Neuron (in vitro differentiated cells): ENCODE measurements around the gene REPIN1.

ENCODE experiments used
- H2AFZ ChIP-seq: one replicate; pipeline ENCODE4 v1.6.1; 2013; ENCODE audit warnings: low read depth, mild to moderate bottlenecking, inconsistent platforms, low read length, moderate library complexity
- H3K27me3 ChIP-seq: one replicate; pipeline ENCODE4 v1.6.1; 2013; ENCODE audit warnings: low read length; ENCODE audit not compliant: insufficient read depth
- H3K36me3 ChIP-seq: one replicate; pipeline ENCODE4 v1.6.1; 2013; ENCODE audit warnings: low read length; ENCODE audit not compliant: insufficient read depth
- H3K4me1 ChIP-seq: one replicate; pipeline ENCODE4 v1.6.1; 2013; ENCODE audit warnings: low read length; ENCODE audit not compliant: insufficient read depth
- H3K4me3 ChIP-seq: 2 replicates; pipeline ENCODE4 v1.5.1; 2013; ENCODE audit warnings: mild to moderate bottlenecking, low read length, moderate library complexity
- H3K9me3 ChIP-seq: one replicate; pipeline ENCODE4 v1.6.1; 2013; ENCODE audit warnings: low read length

Gene REPIN1

DNA sequence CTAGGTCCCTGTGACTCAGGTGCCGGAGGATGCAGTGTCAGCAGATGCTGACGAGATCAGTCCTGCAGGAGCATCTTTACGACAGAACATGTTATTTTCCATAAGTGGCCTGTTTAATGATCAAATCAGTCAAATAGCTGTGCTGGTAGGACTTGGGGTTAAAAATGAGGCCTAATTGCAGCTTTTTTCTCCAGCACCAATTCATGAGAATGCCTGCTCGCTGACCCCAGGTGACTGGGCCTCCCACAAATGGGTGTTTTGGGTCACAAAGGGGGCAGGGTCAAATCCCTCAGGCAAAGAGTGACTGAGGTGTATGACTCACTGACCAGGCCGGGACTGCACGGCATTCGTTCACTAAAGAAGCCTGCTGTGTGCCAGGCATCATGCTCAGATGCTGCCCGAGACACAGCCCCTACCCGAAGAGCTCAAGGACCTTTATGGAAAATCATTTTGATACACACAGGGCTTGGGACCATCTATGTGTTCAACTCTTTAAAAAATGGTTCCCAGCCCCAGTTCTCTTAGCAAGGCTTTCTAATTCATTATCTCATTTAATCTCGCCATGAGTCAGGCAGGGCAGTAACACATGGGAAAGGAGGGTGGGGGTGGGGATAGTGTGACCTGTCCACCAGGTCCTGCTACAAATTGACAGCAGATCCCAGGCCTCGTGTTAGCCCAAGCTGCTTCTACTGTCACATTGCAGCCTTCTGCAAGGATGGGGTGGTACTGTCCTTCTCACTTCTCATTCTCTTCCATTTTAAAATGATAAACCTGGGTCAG is 31.6 kb downstream of the REPIN1 start:
- Histone ChIP-seq H3K9me3 (no peaks in the 10 kb centered on the region), H3K36me3 (peaks cover 23% of the 10 kb centered on the region), H2AFZ (no peak overlapping the region), H3K4me1 (peaks cover 59% of the 10 kb centered on the region), H3K27me3 (no peaks in the 10 kb centered on the region), H3K4me3 (no peak overlapping the region)

- H3K4me3 ChIP-seq, result no peak overlapping the region
These were observed 32.3 kb downstream of the REPIN1 start for GRCh38 chr7:150400788-150401423.

GRCh38 chr7:150401424-150401790 is 32.8 kb downstream of the REPIN1 start:
- H3K4me1 ChIP-seq, result peaks cover 65% of the 10 kb centered on the region

More at GRCh38 chr7:150400788-150401423, 32.3 kb downstream of the REPIN1 start:
- Histone ChIP-seq H2AFZ (no peak overlapping the region), H3K9me3 (no peaks in the 10 kb centered on the region), H3K4me1 (peaks cover 60% of the 10 kb centered on the region), H3K36me3 (peaks cover 19% of the 10 kb centered on the region), H3K27me3 (no peaks in the 10 kb centered on the region)

DNA sequence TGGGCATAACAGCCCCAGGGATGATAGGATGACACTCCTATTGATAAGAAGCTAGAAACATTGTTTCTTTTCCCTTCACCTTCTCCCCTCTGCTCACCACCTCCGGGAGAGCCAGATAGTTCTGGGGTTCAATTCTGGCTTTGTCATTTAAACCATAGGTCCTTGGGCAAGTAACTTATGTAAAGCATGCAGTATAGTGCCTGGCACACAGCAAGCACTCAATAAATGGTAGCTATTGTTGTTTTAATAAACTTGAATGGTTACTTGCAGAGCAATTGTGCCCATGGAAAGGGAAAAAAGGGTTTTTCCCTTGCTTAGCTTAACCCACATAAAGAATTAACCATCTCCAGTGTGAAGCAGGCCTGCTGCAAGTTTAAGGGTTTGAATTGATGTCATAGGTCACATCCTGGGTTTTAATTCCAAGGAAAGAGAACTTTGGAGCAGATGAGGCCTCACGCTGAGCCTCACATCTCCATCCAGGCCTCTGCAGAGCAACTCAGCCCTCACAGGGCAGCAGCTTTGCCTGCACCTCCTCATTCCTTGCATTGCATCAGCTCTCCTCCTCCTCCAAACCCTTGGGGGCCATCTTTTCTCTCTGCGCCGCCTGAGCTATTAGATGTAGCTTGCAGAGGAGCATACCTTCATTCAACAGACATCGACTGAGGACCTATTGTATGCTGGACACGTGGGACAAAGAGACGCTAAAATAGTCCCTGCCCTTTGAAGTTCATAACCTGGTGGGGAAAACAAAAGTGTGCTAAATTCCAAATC is 33.4 kb downstream of the REPIN1 start:
- Histone ChIP-seq H3K4me3 (no peak overlapping the region), H3K9me3 (no peaks in the 10 kb centered on the region), H3K27me3 (no peaks in the 10 kb centered on the region), H2AFZ (no peak overlapping the region), H3K4me1 (peaks cover 66% of the 10 kb centered on the region), H3K36me3 (peaks cover 9% of the 10 kb centered on the region)

More at GRCh38 chr7:150401424-150401790, 32.8 kb downstream of the REPIN1 start:
- Histone ChIP-seq H3K36me3 (peaks cover 14% of the 10 kb centered on the region), H3K4me3 (no peak overlapping the region), H3K9me3 (no peaks in the 10 kb centered on the region), H2AFZ (no peak overlapping the region), H3K27me3 (no peaks in the 10 kb centered on the region)

- Histone ChIP-seq H3K4me1 (peaks cover 66% of the 10 kb centered on the region), H3K4me3 (no peak overlapping the region), H3K36me3 (peaks cover 8% of the 10 kb centered on the region), H3K27me3 (no peaks in the 10 kb centered on the region), H3K9me3 (no peaks in the 10 kb centered on the region), H2AFZ (no peak overlapping the region)
These were observed 34.2 kb downstream of the REPIN1 start for GRCh38 chr7:150402671-150403321.

DNA sequence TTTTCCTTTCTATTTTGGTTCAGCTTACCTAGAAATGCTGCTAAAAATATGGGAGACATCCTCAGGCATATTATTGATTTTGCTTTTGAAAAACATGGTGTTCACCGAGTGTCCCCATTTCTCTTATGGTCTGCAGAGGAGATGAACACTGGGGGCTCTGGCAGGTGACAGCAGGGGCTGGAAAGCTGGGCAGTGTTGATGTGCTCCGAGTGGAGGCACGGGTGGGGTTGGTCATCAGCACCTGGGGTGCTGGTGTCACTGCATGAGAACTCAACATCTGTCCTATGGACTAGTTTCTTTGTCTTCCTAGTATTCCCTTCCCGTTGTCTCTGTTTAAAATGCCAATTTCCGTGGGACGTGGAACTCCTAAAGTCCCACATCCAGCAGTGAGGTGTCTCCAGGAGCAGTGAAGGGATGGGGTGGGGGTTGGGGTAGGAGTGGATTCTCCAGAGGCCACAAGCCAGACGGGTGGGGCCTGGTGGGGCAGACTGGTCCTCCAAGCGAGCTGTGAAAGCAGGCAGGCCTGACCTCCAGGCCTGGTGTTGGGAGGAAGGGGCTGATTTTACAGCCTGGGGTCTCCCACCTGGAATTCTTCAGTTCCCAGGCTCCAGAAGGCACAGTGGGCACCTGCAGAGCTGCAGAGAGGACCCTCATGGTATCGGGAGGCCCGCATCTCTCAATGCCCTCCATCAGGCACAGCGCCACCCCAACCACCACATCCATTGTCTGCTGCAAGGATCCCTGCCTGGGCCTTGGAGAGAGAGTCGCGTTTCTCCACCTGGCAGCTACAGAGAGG is 35.0 kb downstream of the REPIN1 start:
- no peaks in the 10 kb centered on the region for H3K9me3 ChIP-seq
- H2AFZ ChIP-seq, result no peak overlapping the region
- H3K4me1 ChIP-seq, result peaks cover 66% of the 10 kb centered on the region
- H3K27me3 ChIP-seq, result no peaks in the 10 kb centered on the region
- H3K4me3 ChIP-seq, result no peak overlapping the region
- H3K36me3 ChIP-seq, result no peaks in the 10 kb centered on the region

DNA sequence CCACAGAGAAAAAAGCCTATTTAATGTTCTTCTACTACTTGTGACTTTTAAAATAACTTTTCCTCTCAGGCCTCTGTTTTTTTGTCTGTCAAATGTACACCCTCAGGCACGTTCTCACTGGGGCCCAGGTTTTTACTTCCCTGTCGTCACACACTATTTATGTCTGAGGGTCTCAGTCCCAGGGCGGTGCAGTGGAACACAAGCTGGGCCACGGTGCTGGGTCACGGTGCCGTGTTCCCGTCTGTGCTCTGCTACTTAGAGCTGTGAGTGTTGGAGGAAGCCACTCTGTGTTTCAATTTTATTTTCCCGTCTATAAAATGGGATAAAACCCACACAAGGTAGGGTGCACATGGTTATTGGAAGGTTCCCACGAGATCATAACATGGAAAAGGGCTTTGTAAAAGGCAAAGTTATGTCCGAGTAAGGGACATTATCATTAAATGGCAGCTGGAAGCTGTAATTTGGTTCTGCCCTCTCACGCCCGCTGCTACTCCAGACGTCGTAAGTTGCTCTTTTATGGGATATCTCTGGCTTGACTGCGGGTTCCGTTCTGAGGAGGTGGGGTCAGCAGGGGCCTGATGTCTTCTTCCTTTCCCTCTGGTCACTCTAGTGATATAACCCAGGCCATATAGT is 35.7 kb downstream of the REPIN1 start:
- Histone ChIP-seq H3K27me3 (no peaks in the 10 kb centered on the region), H2AFZ (peak overlapping the region; percentile 57), H3K4me3 (peak overlapping the region; percentile 60), H3K36me3 (no peaks in the 10 kb centered on the region), H3K4me1 (peaks cover 61% of the 10 kb centered on the region), H3K9me3 (no peaks in the 10 kb centered on the region)

- no peaks in the 10 kb centered on the region for H3K27me3 ChIP-seq
- peaks cover 54% of the 10 kb centered on the region for H3K4me1 ChIP-seq
- H3K4me3 ChIP-seq, result peak overlapping the region; percentile 60
These were observed 36.4 kb downstream of the REPIN1 start for GRCh38 chr7:150404805-150405583.

GRCh38 chr7:150405584-150406311 is 37.1 kb downstream of the REPIN1 start:
- Histone ChIP-seq H3K4me3 (peak overlapping the region; percentile 60), H3K9me3 (no peaks in the 10 kb centered on the region), H3K27me3 (no peaks in the 10 kb centered on the region), H3K4me1 (peaks cover 47% of the 10 kb centered on the region), H2AFZ (peak overlapping the region; percentile 66), H3K36me3 (no peaks in the 10 kb centered on the region)

More at GRCh38 chr7:150404805-150405583, 36.4 kb downstream of the REPIN1 start:
- no peaks in the 10 kb centered on the region for H3K36me3 ChIP-seq
- peak overlapping the region; percentile 66 for H2AFZ ChIP-seq
- no peaks in the 10 kb centered on the region for H3K9me3 ChIP-seq

GRCh38 chr7:150406312-150406566 is 37.6 kb downstream of the REPIN1 start:
- H3K4me3 ChIP-seq, result peak overlapping the region; percentile 60
- H3K27me3 ChIP-seq, result no peaks in the 10 kb centered on the region
- no peak overlapping the region for H2AFZ ChIP-seq
- H3K4me1 ChIP-seq, result peaks cover 42% of the 10 kb centered on the region
- H3K36me3 ChIP-seq, result no peaks in the 10 kb centered on the region
- H3K9me3 ChIP-seq, result no peaks in the 10 kb centered on the region
